CD4-positive, alpha-beta memory T cell (primary cell): Measurements from ENCODE around the gene AKT1S1. TPM values are rescaled to one million over a fixed set of nuclear protein-coding genes. Genes with fewer than 3 reads are reported as not detected.
"Not testable (repeated sequence)": the region's sequence is repeated elsewhere in the genome, so short reads cannot be mapped to it uniquely, and the experiment has no call there.

Source experiments
- CTCF ChIA-PET: fragments of 350-600 bp; sonication (Branson Sonifier 250); formaldehyde crosslinking; loops from one replicate; lab custom pipeline; 2021; ENCODE audit warnings: inconsistent platforms; ENCODE audit not compliant: partially characterized antibody; lab: Charles Lee
- POLR2A ChIA-PET: fragments of 350-600 bp; sonication (Branson Sonifier 250); formaldehyde crosslinking; loops from one replicate; lab custom pipeline; 2021; ENCODE audit not compliant: partially characterized antibody; lab: Charles Lee
- DNase-seq, 5 donors: peaks; one replicate each; pipeline versions ENCODE4 v3.0.0 to v3.0.0-alpha.2; 2020 to 2022; ENCODE audit warnings: mixed read lengths in 1 of 5
- H3K27ac ChIP-seq: one replicate; pipeline ENCODE4 v1.7.0; 2013; ENCODE audit warnings: low read depth, low read length
- H3K27me3 ChIP-seq: 2 replicates; pipeline ENCODE4 v1.7.0; 2013; ENCODE audit warnings: mild to moderate bottlenecking, low read length, moderate library complexity; ENCODE audit not compliant: insufficient read depth
- H3K36me3 ChIP-seq: 2 replicates; pipeline ENCODE4 v1.7.0; 2013; ENCODE audit warnings: mild to moderate bottlenecking, low read length, moderate library complexity; ENCODE audit not compliant: insufficient read depth
- H3K4me1 ChIP-seq: 2 replicates; pipeline ENCODE4 v1.7.0; 2013; ENCODE audit warnings: mild to moderate bottlenecking, low read length, moderate library complexity; ENCODE audit not compliant: insufficient read depth
- H3K4me3 ChIP-seq, 2 donors: one replicate each; pipeline ENCODE4 v1.7.0; 2013; ENCODE audit warnings: low read length in 2 of 2, mild to moderate bottlenecking in 1 of 2
- H3K9me3 ChIP-seq, 2 donors: one replicate each; pipeline ENCODE4 v1.7.0; 2013; ENCODE audit warnings: low read length in 2 of 2, control low read depth in 1 of 2; ENCODE audit not compliant: control insufficient read depth in 1 of 2
- H3K27ac Mint-ChIP-seq, 7 donors: one replicate each; pipeline ENCODE4 v1.8.0; 2020 to 2021; ENCODE audit warnings: mixed read lengths in 7 of 7, mild to moderate bottlenecking in 6 of 7, inconsistent platforms in 3 of 7, moderate library complexity in 3 of 7
- H3K27me3 Mint-ChIP-seq, 2 donors: one replicate each; pipeline ENCODE4 v1.8.0; 2020 to 2021; ENCODE audit warnings: mixed read lengths in 2 of 2
- H3K36me3 Mint-ChIP-seq, 2 donors: one replicate each; pipeline ENCODE4 v1.8.0; 2020 to 2021; ENCODE audit warnings: mixed read lengths in 2 of 2, inconsistent platforms in 1 of 2, mild to moderate bottlenecking in 1 of 2
- H3K4me1 Mint-ChIP-seq, 4 donors: one replicate each; pipeline ENCODE4 v1.8.0; 2020 to 2021; ENCODE audit warnings: mixed read lengths in 4 of 4, mild to moderate bottlenecking in 1 of 4
- H3K4me3 Mint-ChIP-seq, 8 donors: one replicate each; pipeline ENCODE4 v1.8.0; 2020 to 2021; ENCODE audit warnings: mixed read lengths in 8 of 8, mild to moderate bottlenecking in 7 of 8, moderate library complexity in 6 of 8, inconsistent platforms in 3 of 8
- H3K9me3 Mint-ChIP-seq, 8 donors: one replicate each; pipeline ENCODE4 v1.8.0; 2020 to 2021; ENCODE audit warnings: mixed read lengths in 8 of 8, mild to moderate bottlenecking in 5 of 8, inconsistent platforms in 3 of 8, moderate library complexity in 1 of 8
- intact Hi-C: fragments of 100-400 bp; cut with micrococcal nuclease; formaldehyde crosslinking; loops from one replicate; pipeline ENCODE4 v1.15.1; 2023
- polyA plus RNA-seq, 2 donors: library from polyadenylated mRNA; unstranded; fragments of 300-500 nt; fragmentation: Illumina TruSeq; gene quantifications; one replicate each; pipeline ENCODE4 v1.2.3, GENCODE V29; 2021
- total RNA-seq, 2 experiments: library from RNA; stranded (reverse); gene quantifications; one replicate each; pipeline ENCODE4 v1.2.3, GENCODE V29; 2021

The AKT1S1 gene
- total and polyA plus RNA-seq, 4 experiments from 2014 or later = 2.5 to 20.2 (median 12.2) TPM

- Histone ChIP-seq H3K36me3 (peaks cover 36% of the 10 kb centered on the region), H3K4me1 (no peaks in the 10 kb centered on the region), H3K9me3 (no peaks in the 10 kb centered on the region), H3K27ac (no peak overlapping the region), H3K4me3 (no peak overlapping the region), H3K27me3 (no peaks in the 10 kb centered on the region)
- peaks cover 18 to 40% of the 10 kb centered on the region in 2 donors for H3K36me3 Mint-ChIP-seq
- H3K27me3 Mint-ChIP-seq = no peaks in the 10 kb centered on the region
- H3K4me3 Mint-ChIP-seq = no peak overlapping the region
- DNase-seq = no peak
- ChIA-PET POLR2A (interaction anchor here (0.6 kb wide), 1 partner anchor 21 kb away, joined by 3 read pairs; the partner anchor contains the start of gene PTOV1), CTCF (no interaction called here)
- H3K4me1 Mint-ChIP-seq = peaks cover 0 to 11% (median 4%) of the 10 kb centered on the region in 4 donors
- intact Hi-C loops = no loop called here
- peaks cover 0 to 2% (median 0%) of the 10 kb centered on the region in 8 donors for H3K9me3 Mint-ChIP-seq
- no peak overlapping the region for H3K27ac Mint-ChIP-seq
Observed at GRCh38 chr19:49829721-49830120, 47.4 kb downstream of the AKT1S1 start.

GRCh38 chr19:49829200-49829599, 48.0 kb downstream of the AKT1S1 start:
- Histone ChIP-seq H3K4me3 (no peak overlapping the region), H3K36me3 (peaks cover 36% of the 10 kb centered on the region), H3K27ac (no peak overlapping the region), H3K9me3 (no peaks in the 10 kb centered on the region), H3K4me1 (no peaks in the 10 kb centered on the region), H3K27me3 (no peaks in the 10 kb centered on the region)
- H3K4me3 Mint-ChIP-seq = no peak overlapping the region
- no peak for DNase-seq
- peaks cover 0 to 11% (median 4%) of the 10 kb centered on the region in 4 donors for H3K4me1 Mint-ChIP-seq
- no peak overlapping the region for H3K27ac Mint-ChIP-seq
- peaks cover 0 to 2% (median 0%) of the 10 kb centered on the region in 8 donors for H3K9me3 Mint-ChIP-seq
- intact Hi-C loops = no loop called here
- ChIA-PET POLR2A (interaction anchor here (0.6 kb wide), 1 partner anchor 22 kb away, joined by 3 read pairs; the partner anchor contains the start of gene PTOV1), CTCF (no interaction called here)
- H3K36me3 Mint-ChIP-seq = peaks cover 16 to 36% of the 10 kb centered on the region in 2 donors
- no peaks in the 10 kb centered on the region for H3K27me3 Mint-ChIP-seq

- H3K27me3 Mint-ChIP-seq = no peaks in the 10 kb centered on the region
- no peaks in the 10 kb centered on the region for H3K9me3 Mint-ChIP-seq
- peaks cover 0 to 19% (median 7%) of the 10 kb centered on the region in 4 donors for H3K4me1 Mint-ChIP-seq
- H3K27me3 ChIP-seq = no peaks in the 10 kb centered on the region
- no peak overlapping the region for H3K4me3 ChIP-seq
- ChIA-PET POLR2A (no interaction called here), CTCF (no interaction called here)
- intact Hi-C loops = no loop called here
- no peak overlapping the region for H3K4me3 Mint-ChIP-seq
- H3K9me3 ChIP-seq = no peaks in the 10 kb centered on the region
- no peak overlapping the region for H3K27ac Mint-ChIP-seq
- no peaks in the 10 kb centered on the region for H3K4me1 ChIP-seq
- no peak for DNase-seq
- peaks cover 8 to 29% of the 10 kb centered on the region in 2 donors for H3K36me3 Mint-ChIP-seq
- no peak overlapping the region for H3K27ac ChIP-seq
- peaks cover 33% of the 10 kb centered on the region for H3K36me3 ChIP-seq
Observed at GRCh38 chr19:49827034-49827433, 50.1 kb downstream of the AKT1S1 start.

- Histone ChIP-seq H3K27me3 (no peaks in the 10 kb centered on the region), H3K36me3 (peaks cover 18% of the 10 kb centered on the region), H3K4me3 (no peak overlapping the region), H3K27ac (no peak overlapping the region), H3K4me1 (peaks cover 4% of the 10 kb centered on the region), H3K9me3 (no peaks in the 10 kb centered on the region)
- no peak overlapping the region for H3K4me3 Mint-ChIP-seq
- no peak overlapping the region for H3K27ac Mint-ChIP-seq
- CTCF ChIA-PET = no interaction called here
- H3K27me3 Mint-ChIP-seq = no peaks in the 10 kb centered on the region
- H3K36me3 Mint-ChIP-seq = peaks cover 8 to 33% of the 10 kb centered on the region in 2 donors
- no peak for DNase-seq
- H3K9me3 Mint-ChIP-seq = no peaks in the 10 kb centered on the region
- intact Hi-C loops = no loop called here
- peaks cover 8 to 30% (median 12%) of the 10 kb centered on the region in 4 donors for H3K4me1 Mint-ChIP-seq
- POLR2A ChIA-PET = no interaction called here
Observed at GRCh38 chr19:49824662-49825061, 52.5 kb downstream of the AKT1S1 start.

- no peaks in the 10 kb centered on the region for H3K9me3 ChIP-seq
- H3K27ac Mint-ChIP-seq = peak overlapping the region in 1 of 7 donors; percentile 58
- H3K36me3 ChIP-seq = peaks cover 18% of the 10 kb centered on the region
- POLR2A ChIA-PET = interaction anchor here (1.2 kb wide), 1 partner anchor 27 kb away, joined by 3 read pairs; the partner anchor contains the start of gene PTOV1
- no peak overlapping the region for H3K4me3 ChIP-seq
- H3K36me3 Mint-ChIP-seq = peaks cover 8 to 32% of the 10 kb centered on the region in 2 donors
- no peaks in the 10 kb centered on the region for H3K27me3 Mint-ChIP-seq
- no peaks in the 10 kb centered on the region for H3K9me3 Mint-ChIP-seq
- H3K27me3 ChIP-seq = no peaks in the 10 kb centered on the region
- H3K4me3 Mint-ChIP-seq = no peak overlapping the region
- peaks cover 15% of the 10 kb centered on the region for H3K4me1 ChIP-seq
- no peak overlapping the region for H3K27ac ChIP-seq
- intact Hi-C loops = no loop called here
- CTCF ChIA-PET = no interaction called here
- DNase-seq = no peak
- peaks cover 14 to 42% (median 20%) of the 10 kb centered on the region in 4 donors for H3K4me1 Mint-ChIP-seq
Observed at GRCh38 chr19:49823472-49823871, 53.7 kb downstream of the AKT1S1 start.

- Histone ChIP-seq H3K4me1 (peaks cover 26% of the 10 kb centered on the region), H3K27ac (no peak overlapping the region), H3K36me3 (peaks cover 18% of the 10 kb centered on the region), H3K9me3 (no peaks in the 10 kb centered on the region), H3K4me3 (no peak overlapping the region), H3K27me3 (no peaks in the 10 kb centered on the region)
- Mint-ChIP-seq H3K27ac (peak overlapping the region in 3 of 7 donors; percentile 46 to 98 (median 72)), H3K9me3 (peaks cover 0 to 5% (median 0%) of the 10 kb centered on the region in 8 donors), H3K36me3 (peaks cover 5 to 30% of the 10 kb centered on the region in 2 donors), H3K4me3 (peak overlapping the region in 5 of 8 donors; percentile 49 to 99 (median 53)), H3K27me3 (no peaks in the 10 kb centered on the region), H3K4me1 (peaks cover 17 to 39% (median 27%) of the 10 kb centered on the region in 4 donors)
- intact Hi-C loops = no loop called here
- ChIA-PET CTCF (no interaction called here), POLR2A (interaction anchor here (3.4 to 4.3 kb wide), 2 partner anchors 31 to 56 kb away, joined by 36 to 46 read pairs; partner anchors contain the start of genes AKT1S1, PTOV1 and TBC1D17)
- no peak for DNase-seq
Observed at GRCh38 chr19:49820125-49820524, 57.0 kb downstream of the AKT1S1 start.

- H3K9me3 ChIP-seq, H3K27me3 Mint-ChIP-seq, H3K9me3 Mint-ChIP-seq, H3K27me3 ChIP-seq, H3K27ac ChIP-seq, DNase-seq: not testable (repeated sequence)
- H3K4me1 ChIP-seq = peaks cover 26% of the 10 kb centered on the region
- Mint-ChIP-seq H3K4me3 (peak overlapping the region; percentile 89 to 99 (median 99)), H3K36me3 (peaks cover 5 to 30% of the 10 kb centered on the region in 2 donors), H3K27ac (peak overlapping the region in 6 of 7 donors; percentile 84 to 100 (median 99)), H3K4me1 (peaks cover 17 to 42% (median 29%) of the 10 kb centered on the region in 4 donors)
- ChIA-PET POLR2A (interaction anchor here (1.6 to 4.3 kb wide), 4 partner anchors 10 to 71 kb away, joined by 5 to 46 read pairs (median 26); partner anchors contain the start of genes AKT1S1, PTOV1 and TBC1D17), CTCF (interaction anchor here (0.6 to 1.0 kb wide), 4 partner anchors 27 to 102 kb away, joined by 3 to 4 read pairs (median 3); partner anchors contain the start of gene PTOV1)
- peak overlapping the region in 1 of 2 donors; percentile 64 for H3K4me3 ChIP-seq
- intact Hi-C loops = loop anchor here (2.0 to 5.0 kb wide), 2 partner anchors 109 to 208 kb away; partner anchors contain the start of genes ATF5, NUP62, VRK3 and ZNF473
- peaks cover 18% of the 10 kb centered on the region for H3K36me3 ChIP-seq
Observed at GRCh38 chr19:49819452-49820115, 57.6 kb downstream of the AKT1S1 start.
